Right renal cortex interstitium (tissue), 3 donors: ENCODE data around the gene NRXN2. TPM values are rescaled to one million over a fixed set of nuclear protein-coding genes. Genes with fewer than 3 reads are reported as not detected.

Experiments used
- DNase-seq, 3 donors: peaks; one replicate each; pipeline ENCODE4 v3.0.0-alpha.2; 2013; ENCODE audit warnings: low read depth in 3 of 3, low spot score in 2 of 3
- polyA plus RNA-seq, 3 donors: library from polyadenylated mRNA; unstranded; fragments of 120-200 nt; gene quantifications; one replicate each; pipeline ENCODE4 v1.2.1, GENCODE V29; 2013; ENCODE audit not compliant: insufficient read length in 3 of 3

Gene NRXN2
- polyA plus RNA-seq, 3 donors: 11.7 to 12.1 (median 12.0) TPM

DNA sequence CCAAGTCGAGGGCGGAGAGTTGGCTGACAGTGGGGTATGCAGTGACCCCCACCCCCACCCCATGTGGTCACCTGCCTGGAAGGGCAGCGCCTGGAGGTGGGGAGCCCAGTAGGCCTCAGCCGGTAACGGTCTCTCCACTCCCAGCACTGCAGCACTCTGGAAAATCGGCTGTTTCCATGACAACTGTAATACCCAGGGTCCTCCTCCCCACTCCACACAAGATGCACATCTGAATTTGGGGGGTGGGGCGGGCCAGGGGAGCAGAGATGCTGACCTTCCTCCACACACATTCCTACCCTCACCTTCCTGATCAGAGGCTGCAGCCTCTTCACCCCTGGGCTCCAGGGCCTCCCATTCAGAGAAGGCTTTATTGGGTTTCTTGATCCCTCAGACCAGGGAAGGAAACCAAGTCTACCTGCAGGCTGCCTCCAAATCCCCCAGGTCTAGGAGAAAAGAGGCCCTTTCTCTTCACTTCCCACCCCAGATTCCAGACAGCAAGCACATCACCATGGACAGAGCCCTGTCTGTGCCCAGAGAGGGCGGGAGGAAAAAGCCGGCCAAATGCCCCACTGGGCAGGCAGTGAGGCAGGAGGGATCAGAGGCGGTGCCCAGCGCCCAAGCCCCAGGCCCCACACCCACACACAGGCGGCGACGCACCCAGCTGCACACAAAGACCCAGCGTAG is 85.5 kb downstream of the NRXN2 start:
- DNase-seq: no peak

DNA sequence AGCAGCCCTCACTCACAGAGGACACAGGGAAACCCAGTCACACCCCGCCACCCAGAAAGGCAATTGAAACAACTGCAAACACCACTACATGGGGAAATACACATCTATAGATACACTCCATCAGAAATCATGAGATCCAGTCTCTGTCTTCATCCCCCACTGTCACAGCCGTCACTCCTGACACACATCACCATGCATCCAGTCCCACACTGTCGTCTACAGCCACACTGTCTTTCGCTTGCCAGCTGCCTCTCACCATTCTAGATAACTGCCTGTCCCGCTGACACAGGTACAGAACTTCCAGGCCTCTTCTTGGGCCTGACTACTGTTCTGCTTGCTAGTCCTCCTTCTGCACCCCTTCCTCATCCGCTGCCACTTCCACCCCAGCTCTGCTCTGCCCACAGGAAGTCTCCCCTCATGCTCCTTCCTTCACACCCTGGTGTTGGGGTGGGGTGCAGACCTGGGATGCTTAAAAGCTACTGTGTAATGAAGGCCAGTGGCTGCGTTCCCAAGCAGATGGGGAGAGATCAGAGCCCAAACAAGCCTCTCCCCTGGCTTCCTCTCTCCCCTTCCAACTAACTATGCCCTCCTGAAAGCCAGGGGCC is 89.3 kb downstream of the NRXN2 start:
- DNase-seq: no peak

DNA sequence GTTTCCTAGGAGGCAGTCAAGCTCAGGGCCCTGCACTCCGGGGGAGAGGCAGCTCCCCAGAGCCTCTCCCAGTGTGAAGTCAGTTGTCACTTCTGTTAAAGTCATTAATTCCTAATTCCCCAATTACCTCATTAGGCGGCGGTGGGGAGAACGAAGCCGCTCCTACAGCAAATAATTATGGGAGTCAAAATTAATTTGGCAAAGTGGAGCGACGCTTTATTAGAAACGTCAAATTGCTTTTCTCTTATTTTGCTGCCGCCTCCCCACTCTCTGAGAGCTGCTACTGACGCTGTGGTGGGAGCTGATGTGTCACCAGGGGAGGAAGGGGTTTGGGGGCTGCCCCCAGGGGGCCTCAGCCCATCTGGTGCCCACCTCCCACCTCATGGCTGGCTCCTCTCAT is 90.3 kb downstream of the NRXN2 start:
- no peak for DNase-seq

DNA sequence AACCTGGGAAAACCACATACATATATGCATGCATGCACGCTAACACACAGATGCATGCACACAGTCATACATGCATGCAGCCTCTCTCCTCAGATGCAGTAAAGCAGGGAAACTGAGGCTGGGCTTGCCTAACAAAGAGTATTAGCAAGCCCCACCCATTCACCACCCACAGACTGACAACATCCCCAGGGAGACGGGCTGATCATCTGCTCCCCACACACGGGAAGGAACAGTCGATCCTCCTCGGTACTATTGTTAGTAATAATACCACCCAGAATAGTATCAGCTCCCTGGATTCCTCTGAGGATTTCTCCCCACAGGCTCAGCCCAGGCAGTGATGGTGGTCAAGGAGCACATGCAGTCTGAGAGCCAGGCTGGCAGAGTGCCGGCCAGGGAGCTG is 90.8 kb downstream of the NRXN2 start:
- no peak for DNase-seq

DNA sequence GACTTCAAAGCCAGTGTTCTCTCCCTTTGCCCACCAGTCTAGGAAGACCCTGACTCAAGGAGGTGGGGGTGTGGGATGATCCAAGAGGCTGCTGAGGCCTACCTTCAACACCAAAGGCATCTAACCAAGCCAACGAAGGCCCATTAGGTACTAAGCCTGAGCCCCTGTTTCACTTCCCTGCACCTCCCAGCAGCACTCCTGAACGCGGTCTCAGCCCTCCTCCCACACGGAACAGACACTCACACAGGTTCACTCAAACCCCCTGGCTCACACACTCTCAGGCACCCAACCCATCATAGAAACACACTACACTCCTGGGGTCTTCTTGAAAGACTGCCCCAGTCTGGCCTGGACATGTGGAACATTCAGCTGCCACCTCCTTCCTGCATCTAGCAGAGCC is 91.3 kb downstream of the NRXN2 start:
- DNase-seq: no peak

DNA sequence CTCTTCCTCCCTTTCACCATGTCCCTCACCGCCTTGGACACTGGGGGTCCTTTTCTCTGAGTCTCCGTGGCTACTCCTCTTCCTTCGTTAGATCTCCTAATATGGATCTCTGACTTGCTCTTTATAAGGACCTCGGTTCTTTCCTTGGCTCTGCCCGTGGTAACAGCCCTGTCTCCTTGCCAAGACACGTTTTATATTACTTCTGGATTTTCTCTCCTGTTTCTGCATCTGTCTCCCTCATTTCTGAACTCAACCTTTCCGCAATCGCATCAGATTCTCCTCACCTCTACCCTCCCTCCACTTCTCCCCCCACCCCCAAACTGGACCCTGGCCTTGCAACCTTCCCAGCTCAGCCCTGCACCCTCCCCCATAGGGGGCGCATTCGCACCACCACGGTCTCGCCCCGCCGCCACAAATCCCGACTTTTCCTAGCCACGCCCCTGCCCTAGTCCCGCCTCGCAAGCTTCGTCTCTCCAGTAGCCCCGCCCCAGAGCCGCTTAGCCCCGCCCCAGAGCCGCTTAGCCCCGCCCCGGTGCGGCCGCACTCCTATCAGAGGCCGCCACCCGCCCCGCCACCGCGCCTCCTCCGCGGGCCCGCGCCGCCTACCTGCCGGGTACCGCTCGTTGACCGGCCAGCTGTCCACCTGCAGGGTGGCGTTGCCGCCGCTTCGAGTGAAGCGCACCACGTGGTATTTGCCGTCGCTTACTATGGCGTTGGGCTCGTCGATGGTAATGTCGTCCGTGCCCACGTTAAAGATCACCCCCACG is 93.0 kb downstream of the NRXN2 start:
- DNase-seq: no peak

DNA sequence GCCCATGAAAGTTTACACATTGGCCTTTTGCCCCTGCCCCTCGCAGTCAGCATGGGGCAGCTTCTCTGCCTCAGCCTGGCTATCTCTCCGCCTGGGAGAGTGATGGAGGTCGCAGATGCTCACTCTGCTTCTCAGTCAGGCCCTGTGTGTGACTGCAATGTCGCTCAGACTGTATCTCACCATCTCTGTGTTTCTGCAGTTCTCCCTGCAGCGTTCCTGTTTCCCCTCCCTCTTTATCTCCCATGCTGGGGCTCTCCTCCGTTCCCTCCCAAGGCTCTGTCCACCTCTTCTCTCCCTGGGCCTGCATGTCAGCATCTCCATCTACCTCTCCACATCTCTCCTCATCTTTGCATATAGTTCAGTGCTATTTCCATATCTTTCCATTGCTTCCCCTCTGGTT is 93.9 kb downstream of the NRXN2 start:
- no peak for DNase-seq

DNA sequence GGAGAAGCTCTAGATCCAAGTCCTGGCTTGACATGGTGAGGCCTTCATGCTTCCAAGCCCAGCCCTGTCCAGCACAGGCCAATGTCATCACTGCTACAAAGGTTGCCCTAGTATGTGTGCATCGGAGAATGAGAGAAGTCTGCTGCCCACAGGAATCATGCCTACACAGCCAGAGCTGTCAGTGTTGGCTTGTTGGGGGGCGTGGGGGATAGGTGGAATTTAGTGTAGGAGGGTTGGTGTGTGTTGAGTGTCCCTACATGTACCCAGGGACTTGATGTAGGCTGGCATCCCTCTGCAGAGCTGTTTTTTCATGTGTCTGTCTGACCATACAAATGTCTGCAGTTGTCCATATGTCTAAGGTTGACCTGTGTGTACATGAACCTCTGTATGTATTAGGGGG is 94.4 kb downstream of the NRXN2 start:
- no peak for DNase-seq

DNA sequence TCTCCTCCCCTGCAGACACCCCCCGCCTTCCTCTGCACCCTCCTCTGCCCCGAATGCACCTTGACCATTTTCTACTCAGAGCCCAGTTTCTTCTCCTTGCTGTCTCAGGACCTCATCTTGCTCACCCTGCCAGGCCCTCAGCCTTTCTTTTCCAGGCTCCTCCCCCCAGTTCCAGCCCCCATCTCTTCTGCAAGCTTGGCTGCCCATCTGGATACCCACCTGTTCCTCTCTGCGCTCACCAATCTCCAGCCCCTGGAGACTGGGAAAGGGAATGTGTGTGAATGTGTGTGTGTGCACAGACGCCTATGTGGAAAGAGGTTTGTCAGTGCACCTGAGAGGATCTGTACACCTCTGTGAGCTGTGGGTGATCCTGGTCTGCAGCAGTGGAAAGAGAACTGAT is 95.6 kb downstream of the NRXN2 start:
- DNase-seq: no peak

DNA sequence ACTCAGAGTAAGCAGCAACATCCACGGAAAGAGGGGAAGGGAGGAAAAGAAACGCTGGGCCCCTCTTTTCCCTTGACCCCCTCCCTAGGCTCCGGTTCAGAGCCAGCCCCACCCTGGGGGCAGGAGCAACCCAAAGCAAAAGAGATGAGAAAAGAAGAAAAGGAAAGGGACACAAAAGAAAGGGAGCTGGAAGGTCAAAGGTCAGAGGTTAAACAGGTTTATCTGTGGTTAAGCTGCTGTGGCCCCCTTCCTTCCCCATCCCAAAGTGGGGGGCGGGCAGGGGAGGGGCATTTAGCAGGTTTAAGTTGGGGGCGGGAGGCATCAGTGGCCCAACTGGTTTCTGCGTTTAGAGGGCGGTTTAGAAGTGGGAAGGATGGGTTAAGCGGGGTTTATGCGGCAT is 96.4 kb downstream of the NRXN2 start:
- DNase-seq: no peak

DNA sequence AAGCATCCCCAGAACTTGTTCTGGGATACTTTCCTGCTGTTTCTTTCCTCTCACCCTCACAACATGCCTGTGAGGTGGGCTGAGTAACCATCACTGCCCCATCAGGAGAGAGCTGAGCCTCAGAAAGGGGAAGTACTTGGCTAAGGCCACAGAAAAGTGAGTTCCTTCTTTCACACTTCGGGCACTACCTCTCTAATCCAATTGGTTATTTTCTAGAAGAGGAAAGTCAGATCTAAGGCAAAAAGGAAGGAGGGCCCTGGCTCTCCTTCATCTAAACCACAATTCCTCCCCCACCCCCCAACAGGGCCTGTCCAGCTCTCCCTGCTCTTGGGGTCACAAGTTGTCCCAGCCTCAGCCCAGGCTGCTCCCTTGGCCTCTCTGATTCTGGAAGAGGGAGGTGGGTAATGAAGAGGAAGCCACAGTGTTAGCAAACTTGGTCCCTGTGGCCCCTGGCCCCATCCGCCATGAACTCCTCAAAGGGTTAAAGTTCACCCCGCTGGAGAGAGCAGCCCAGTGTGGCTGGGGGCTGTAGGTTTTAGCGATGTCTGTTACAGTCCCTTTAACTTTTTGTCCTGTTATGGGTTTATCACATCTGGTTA is 98.0 kb downstream of the NRXN2 start:
- DNase-seq: no peak

DNA sequence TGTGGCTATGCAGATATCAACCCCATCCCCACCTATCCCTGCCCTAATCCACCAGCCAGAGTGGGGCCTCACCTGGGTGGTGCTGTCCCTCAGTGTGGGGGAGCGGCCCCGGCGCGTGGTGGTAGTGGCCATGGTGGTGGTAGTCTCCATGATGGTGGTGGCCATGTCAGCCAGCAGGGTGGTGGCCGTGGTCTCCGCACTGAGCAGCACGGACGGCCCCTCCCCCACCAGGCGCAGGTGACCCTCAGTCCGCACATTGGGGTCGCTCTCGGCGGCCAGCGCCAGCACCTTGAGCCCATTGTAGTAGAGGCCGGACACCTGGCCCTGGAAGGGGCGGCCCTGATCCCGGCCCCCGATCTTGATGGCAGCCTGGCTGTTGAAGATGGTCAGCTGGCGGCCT is 100.3 kb downstream of the NRXN2 start:
- no peak for DNase-seq

DNA sequence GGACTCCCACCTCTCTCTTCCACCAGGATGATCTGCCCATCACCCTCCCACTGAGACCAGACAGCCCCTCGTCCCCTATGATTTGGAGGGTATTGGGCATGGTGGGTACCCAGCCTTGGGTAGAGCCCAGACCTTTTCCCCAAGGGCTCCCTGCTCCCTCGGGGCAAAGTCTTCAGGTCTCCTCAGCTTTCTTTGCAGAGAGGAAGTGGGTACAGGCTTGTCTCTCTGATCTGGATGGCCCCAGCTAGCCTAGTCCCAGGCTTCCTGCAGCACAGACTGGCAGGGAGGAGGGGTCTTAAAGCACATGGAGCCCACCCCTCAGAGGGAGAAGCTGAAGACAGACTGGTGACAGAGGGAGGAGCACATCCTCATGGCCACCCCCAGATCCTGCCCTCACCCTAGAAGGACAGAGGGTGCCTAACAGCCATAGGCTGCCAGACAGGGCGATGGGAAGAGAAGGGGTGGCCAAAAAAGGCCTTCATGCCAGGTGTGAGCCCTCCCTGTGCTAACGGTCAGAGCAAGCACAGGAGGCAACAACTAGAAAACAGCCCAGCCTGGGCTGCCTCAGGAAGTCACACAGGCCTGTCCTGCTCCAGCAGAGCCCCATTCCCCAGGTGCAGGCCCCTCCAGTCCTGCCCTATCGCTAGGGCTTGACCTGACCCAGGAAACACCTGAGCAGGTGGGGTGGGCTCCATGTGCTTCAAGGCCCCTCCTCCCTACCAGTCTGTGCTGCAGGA is 101.5 kb downstream of the NRXN2 start:
- DNase-seq: no peak

DNA sequence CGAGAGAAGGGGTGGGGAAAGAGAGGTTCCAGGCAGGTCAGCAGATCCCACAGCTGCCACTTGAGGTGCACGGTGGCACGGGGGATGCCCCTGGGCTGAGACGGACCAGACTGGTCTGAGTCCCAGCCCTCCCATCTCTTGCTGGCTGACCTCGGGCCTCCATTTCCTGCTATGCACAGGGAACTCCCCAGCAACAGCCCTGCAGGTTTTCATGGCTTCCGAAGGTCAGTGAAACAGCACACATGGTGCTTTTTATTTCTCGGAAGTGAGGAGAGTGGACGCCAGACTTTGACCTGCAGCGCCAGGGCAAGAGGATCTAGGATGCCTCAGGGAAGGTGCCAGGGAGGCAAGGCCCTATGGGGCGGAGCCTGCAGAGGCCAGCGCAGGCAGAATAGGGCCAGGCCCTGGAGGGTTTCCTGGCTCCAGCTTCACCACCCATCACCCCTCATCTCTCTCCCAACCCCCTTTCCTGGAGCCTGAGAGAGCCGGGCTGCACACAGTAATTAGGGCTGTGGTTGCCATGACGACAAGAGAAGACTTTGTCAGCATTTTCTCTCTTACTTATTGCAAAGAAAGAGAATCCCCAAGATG is 102.5 kb downstream of the NRXN2 start:
- DNase-seq: peak in 1 of 3 donors; percentile 69

DNA sequence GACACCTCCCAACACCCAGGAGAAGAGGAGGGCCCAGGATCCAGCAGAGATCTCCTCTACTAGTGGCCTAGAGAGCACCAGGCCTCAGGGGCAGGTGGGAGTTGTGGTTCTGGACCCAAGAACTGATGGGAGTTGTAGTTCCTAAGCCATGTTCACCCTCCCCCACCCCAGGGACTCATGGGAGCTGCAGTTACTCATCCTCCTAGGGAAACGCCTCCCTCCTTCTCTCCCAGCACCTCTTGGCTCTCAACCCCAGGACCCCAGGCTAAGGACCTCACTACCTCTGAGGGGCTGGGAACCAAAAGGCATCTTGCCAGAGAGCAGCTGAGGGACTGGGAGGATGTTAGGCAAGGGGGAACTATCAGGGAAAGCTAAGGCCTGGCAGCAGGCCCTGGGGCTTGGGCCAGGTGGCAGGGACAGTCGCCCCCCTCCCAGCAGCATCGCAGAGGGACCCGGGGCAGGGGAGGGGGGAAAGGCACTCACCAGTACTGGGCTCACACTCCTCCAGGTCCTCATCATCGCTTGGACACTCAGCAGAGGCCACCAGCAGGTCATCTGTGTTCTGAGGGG is 103.1 kb downstream of the NRXN2 start:
- peak in 1 of 3 donors; percentile 36 for DNase-seq

DNA sequence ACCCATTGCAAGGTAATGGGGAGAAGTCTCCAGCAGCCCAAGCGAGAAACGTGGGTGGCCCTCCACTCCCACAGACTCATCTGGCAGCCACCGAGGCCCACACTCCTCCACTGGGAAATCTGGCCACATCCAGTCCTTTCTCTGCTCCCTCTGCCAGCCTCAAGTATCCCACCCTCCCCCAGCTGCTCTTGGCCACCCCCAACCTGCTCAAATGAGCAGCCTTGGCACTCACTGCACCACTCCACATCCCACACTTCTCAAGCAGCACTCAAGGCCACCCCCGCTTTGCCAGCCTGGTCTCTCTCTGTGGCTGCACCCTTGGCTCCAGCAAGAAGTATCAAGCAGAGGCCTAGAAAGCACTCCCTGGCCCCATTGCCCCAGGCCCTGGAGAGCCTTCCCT is 103.8 kb downstream of the NRXN2 start:
- DNase-seq: no peak

DNA sequence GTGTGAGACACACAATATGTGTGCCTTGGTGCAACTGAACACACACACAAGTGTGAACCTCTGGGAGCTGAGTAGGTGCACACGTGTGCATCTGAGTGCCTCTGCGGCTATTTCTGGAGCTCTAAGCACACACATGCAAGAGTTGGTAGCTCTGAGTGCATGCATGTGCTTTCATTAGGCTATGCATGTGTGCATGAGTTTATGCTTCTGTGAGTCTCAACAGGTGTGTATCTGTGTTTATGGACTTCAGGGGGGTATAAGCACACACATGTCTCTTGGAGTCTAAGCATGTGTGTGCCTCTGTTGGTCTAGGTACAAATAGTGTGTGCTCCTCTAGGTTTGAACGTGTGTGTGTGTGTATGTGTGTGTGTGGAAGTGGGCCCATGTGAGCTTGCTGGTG is 106.2 kb downstream of the NRXN2 start:
- DNase-seq: no peak

DNA sequence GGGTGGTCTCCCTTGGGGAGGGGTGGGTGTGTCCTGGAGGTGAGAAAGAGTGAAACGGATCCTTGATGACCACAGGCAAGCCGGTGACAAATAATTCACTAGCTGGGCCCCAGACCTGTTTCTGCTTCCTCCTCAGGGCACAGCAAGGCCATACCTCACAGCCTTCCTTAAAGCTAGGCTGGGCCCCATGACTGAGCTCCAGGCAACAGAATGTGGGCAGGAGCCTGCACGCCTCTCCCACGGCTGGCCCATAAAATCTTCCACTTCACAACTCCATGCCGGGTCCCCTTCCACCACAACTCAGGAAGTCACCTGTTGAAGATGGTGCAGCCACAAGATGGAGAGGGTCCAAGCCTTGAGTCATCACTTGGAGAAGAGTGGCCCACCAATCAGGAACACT is 108.1 kb downstream of the NRXN2 start:
- DNase-seq: no peak

DNA sequence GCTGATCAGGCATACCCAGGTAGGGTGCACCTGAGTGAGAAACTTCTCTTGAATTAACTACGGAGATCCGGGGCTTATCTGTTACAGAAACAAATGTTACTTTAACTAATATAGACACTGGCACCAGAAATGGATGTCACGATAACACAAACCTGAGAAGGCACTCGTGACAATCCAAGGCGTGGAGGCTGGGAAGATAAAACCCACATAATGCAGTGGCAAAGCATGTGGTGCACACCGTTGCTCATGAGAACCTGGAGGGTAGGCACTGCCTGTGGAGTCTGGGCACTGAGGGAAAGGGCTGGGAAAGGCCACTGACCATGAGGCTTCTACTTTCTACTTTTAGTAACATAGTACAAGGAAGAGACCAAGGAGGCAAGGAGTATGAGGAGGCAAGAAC is 109.3 kb downstream of the NRXN2 start:
- DNase-seq: no peak
